GM19035 (cell line): ENCODE data around the gene DAP3.
"Not testable (repeated sequence)": the region's sequence is repeated elsewhere in the genome, so short reads cannot be mapped to it uniquely, and the experiment has no call there.

Source experiments
- ATAC-seq: cut with Tn5 transposase; IDR thresholded peaks from one replicate; pipeline ENCODE4 v1.9.1; 2021; ENCODE audit not compliant: unreplicated experiment

DAP3 gene

DNA sequence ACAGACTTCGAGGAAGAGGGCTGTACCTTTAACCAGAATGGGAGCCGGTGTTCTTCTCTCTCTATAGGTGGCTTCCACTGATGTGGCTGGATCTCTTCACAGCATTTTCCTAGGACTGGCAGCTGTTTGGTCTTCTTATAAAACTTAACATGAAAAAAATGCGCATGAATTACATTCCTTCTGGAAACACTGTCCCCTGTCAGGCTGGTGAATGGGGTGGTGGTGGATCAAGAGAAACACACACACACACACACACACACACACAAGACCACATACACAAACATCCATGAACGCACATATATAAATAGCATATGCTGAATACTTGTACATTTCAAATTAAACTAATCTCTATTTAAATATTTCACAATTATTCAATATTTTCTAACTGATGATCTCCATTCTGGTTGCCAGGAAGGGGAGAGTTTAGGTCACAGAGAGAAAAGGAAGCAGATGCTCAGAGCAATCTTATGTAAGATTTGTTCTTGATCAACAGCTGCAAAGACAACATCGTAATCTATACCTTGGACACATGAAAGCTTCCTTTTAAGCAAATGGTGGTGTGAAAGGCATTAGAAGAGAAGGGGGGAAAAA, 78.6 kb downstream of the DAP3 start:
- ATAC-seq, result not testable (repeated sequence)

DNA sequence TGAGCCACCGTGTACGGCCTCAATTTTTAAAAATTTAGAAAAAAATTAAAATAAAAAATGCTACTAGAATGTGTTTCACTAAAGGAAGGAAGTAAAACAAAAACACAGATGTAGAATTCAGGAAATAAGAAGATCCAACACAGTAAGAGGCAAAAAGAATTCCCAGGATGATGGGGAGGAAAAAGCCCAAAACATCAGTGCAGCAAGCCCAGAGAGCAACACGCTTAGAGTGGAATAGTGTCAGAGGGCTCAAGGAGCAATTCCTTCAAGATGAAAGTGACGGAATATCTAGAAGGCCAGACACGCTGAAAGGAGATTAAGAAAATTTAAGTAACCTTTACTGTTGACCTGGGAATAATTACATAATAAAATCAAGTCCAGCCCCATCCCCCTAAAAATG, 80.4 kb downstream of the DAP3 start:
- ATAC-seq, result no peak

GRCh38 chr1:155773221-155773620, 84.3 kb downstream of the DAP3 start:
- ATAC-seq, result no peak

- ATAC-seq, result no peak
Observed at GRCh38 chr1:155776414-155776813, 87.5 kb downstream of the DAP3 start.

DNA sequence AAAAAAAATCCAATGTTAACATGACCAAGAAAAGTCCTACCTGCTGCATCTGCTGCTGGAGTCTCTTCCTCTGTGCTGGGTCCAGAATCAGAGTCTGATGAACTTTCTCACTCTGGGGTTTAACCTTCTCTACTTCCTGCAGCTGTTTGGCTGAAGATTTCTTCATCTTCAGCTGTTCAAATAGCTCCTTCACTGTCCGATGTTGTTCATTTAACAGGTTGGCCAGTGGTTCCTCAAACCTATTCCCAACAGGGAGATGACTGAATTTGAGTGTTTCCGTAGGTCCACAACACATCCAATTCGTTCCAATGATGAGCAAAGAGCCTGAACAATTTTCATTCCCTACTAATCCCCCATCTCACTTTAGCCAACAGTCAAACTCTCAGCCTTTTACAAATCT, 88.7 kb downstream of the DAP3 start:
- no peak for ATAC-seq
